Hepatocyte (in vitro differentiated cells): ENCODE data around the gene KCNQ5.

Source experiments
- EZH2 ChIP-seq: fragments of 200-600 bp; sonication (generic); IDR thresholded peaks from 2 replicates; pipeline ENCODE4 v1.6.1; 2016; ENCODE audit warnings: antibody characterized with exemption, mild to moderate bottlenecking, borderline replicate concordance
- TF ChIP-seq, protein P1 (sequence below): fragments of 200-600 bp; sonication (generic); IDR thresholded peaks from 2 replicates; pipeline ENCODE4 v1.5.1; 2016; ENCODE audit warnings: antibody characterized with exemption, mild to moderate bottlenecking; ENCODE audit not compliant: poor library complexity

DNA sequence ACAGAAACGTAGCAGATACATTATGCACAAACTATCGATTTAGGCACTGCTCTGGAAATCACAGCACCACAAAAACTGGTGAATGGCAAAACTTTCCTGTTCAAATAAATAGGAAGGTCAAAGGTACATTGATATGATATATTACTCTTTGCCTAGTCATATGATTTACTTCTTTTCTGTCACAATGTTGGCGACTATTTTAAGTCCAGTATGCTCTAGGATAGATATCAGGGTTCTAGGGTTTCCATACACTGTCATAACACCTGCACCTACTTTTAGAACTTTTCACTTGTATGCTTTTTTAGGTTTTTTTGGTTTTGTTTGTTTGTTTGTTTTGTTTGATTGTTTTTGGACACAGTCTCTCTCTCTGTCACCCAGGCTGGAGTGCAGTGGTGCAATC lies 578.4 kb downstream of the KCNQ5 start:
- TF ChIP-seq, protein P1, sequence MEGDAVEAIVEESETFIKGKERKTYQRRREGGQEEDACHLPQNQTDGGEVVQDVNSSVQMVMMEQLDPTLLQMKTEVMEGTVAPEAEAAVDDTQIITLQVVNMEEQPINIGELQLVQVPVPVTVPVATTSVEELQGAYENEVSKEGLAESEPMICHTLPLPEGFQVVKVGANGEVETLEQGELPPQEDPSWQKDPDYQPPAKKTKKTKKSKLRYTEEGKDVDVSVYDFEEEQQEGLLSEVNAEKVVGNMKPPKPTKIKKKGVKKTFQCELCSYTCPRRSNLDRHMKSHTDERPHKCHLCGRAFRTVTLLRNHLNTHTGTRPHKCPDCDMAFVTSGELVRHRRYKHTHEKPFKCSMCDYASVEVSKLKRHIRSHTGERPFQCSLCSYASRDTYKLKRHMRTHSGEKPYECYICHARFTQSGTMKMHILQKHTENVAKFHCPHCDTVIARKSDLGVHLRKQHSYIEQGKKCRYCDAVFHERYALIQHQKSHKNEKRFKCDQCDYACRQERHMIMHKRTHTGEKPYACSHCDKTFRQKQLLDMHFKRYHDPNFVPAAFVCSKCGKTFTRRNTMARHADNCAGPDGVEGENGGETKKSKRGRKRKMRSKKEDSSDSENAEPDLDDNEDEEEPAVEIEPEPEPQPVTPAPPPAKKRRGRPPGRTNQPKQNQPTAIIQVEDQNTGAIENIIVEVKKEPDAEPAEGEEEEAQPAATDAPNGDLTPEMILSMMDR: no peak
- TF ChIP-seq EZH2: no peak
